ENCODE results near the gene SLC7A8.

GRCh38 chr14:23097786-23098185 is 85.7 kb downstream of the SLC7A8 start:
- TF ChIP-seq SP1 (IDR thresholded peaks at IDR 0.05) = no peak
- TF ChIP-seq FOXM1 (IDR thresholded peaks at IDR 0.05; ENCODE audit: borderline replicate concordance) = no peak
- TF ChIP-seq BHLHE40 (IDR thresholded peaks at IDR 0.05; ENCODE audit: borderline replicate concordance) = no peak
- no peak for TF ChIP-seq FOXA1 (IDR thresholded peaks at IDR 0.05)
- no peak for TF ChIP-seq CTBP1 (IDR thresholded peaks at IDR 0.05; ENCODE audit: borderline replicate concordance)
- no peak for TF ChIP-seq TARDBP (IDR thresholded peaks at IDR 0.05)
- TF ChIP-seq SUZ12 (IDR thresholded peaks at IDR 0.05) = no peak

All from HEK293T (cell line).